Spinal cord (tissue), 10 donors: ENCODE results near the gene SQSTM1. TPM values are rescaled to one million over a fixed set of nuclear protein-coding genes. Genes with fewer than 3 reads are reported as not detected.

Experiments used
- DNase-seq, 6 donors: peaks; one replicate each; pipeline versions ENCODE4 v3.0.0 to v3.0.0-alpha.2; 2013 to 2015; ENCODE audit warnings: low spot score in 6 of 6, low read depth in 4 of 6
- H3K27ac ChIP-seq: one replicate; pipeline ENCODE4 v1.5.1; 2013; ENCODE audit warnings: low read depth, low read length, control low read depth
- H3K27me3 ChIP-seq: one replicate; pipeline ENCODE4 v1.6.1; 2013; ENCODE audit warnings: low read length; ENCODE audit not compliant: control insufficient read depth, insufficient read depth
- H3K36me3 ChIP-seq: one replicate; pipeline ENCODE4 v1.6.1; 2013; ENCODE audit warnings: low read length; ENCODE audit not compliant: control insufficient read depth, insufficient read depth
- H3K4me1 ChIP-seq: one replicate; pipeline ENCODE4 v1.6.1; 2013; ENCODE audit warnings: low read length; ENCODE audit not compliant: control insufficient read depth, insufficient read depth
- H3K4me3 ChIP-seq: one replicate; pipeline ENCODE4 v1.5.1; 2013; ENCODE audit warnings: low read depth, low read length, control low read depth
- H3K9me3 ChIP-seq: one replicate; pipeline ENCODE4 v1.6.1; 2013; ENCODE audit warnings: low read length; ENCODE audit not compliant: control insufficient read depth, insufficient read depth
- WGBS: methylation state at CpG from one replicate; pipeline ENCODE4 v1.1.5; 2013; ENCODE audit warnings: missing lambda C conversion rate; ENCODE audit not compliant: insufficient coverage; 5-methylcytosine and 5-hydroxymethylcytosine counted together
- polyA plus RNA-seq, 2 donors: library from polyadenylated mRNA; unstranded; fragments of 120-200 nt; gene quantifications; one replicate each; pipeline ENCODE4 v1.2.1, GENCODE V29; 2013; ENCODE audit not compliant: insufficient read length in 2 of 2
- total RNA-seq, 2 donors: library from RNA; depleted of rRNA in 1 of 2; stranded (reverse); fragments of 120-200 nt in 1 of 2; fragments of >200 nt in 1 of 2; gene quantifications; one replicate each; pipeline versions ENCODE4 v1.2.3 to v1.2.4, GENCODE V29; 2013 to 2014
- donor health status: healthy.

SQSTM1 gene
- total and polyA plus RNA-seq, 4 donors = 95.6 to 155 (median 119) TPM

DNA sequence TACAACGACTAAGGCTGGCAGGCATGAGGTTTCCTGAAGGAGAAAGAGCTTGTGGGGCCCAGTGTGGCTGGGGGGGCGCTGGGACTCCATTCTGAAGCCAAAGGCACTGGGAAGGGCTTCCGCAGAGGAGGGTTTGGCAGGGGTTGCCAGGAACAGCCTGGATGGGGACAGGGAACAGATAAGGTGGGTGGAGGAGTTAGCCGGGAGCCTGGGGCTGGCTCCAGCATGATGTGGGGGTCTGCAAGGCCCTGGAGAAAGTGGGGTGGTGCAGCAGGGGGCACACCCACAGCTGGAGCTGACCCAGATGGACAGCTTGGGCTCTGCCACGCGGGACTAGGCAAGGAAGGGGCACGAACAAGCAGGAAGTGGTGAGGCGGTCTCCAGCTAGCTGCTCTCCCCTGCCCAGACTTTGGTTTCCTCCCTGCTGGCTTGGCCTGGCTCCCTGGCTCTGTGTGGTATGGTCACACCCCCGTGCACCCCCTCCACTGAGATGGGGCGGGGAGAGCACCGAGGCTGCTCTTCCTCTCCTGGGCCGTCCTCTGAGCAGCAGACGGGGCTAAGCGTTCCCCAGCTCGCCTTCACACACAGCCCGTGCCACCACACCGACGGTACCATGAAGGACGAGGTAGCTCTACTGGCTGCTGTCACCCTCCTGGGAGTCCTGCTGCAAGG is 27.1 kb upstream of the SQSTM1 start, which contains the start of gene LTC4S:
Gene LTC4S, plus strand, starts transcription at position 519 of the 672 bp plus-strand sequence. Its CDS starts 95 bp downstream, at position 614.
- Histone ChIP-seq H3K27ac (peak within 1 kb of the TSS; percentile 25), H3K4me1 (peaks cover 39% of the 10 kb centered on the region), H3K36me3 (peaks cover 43% of the 10 kb centered on the region), H3K9me3 (no peaks in the 10 kb centered on the region), H3K4me3 (no peak within 1 kb of the TSS), H3K27me3 (no peaks in the 10 kb centered on the region)
- no peak for DNase-seq
- WGBS = 44% methylated on average over 11 of the region's 19 CpGs

DNA sequence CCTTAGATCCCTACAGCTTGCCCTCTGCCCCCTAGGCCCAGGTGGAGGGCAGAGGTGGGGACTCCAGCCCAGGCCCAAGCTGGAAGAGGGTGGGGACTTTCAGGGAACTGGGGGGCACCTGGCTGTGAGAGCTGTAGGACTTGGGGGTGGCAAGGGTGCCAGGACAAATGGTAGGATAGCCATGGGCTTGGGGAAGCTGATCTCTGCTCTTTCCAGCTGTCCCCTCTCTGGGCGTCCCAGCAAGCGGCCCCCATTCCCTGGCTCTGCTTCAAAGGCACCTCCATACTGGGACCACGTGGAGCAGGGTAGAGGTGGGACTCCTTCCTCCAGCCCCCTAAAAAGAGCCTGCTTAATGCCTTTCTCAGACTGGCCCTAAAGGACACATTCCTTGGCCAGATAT is 26.5 kb upstream of the SQSTM1 start:
- H3K4me3 ChIP-seq = no peak overlapping the region
- 83% methylated on average over 2 of the region's 3 CpGs for WGBS
- H3K9me3 ChIP-seq = no peaks in the 10 kb centered on the region
- peaks cover 39% of the 10 kb centered on the region for H3K4me1 ChIP-seq
- H3K36me3 ChIP-seq = peaks cover 49% of the 10 kb centered on the region
- no peaks in the 10 kb centered on the region for H3K27me3 ChIP-seq
- no peak for DNase-seq
- no peak overlapping the region for H3K27ac ChIP-seq

DNA sequence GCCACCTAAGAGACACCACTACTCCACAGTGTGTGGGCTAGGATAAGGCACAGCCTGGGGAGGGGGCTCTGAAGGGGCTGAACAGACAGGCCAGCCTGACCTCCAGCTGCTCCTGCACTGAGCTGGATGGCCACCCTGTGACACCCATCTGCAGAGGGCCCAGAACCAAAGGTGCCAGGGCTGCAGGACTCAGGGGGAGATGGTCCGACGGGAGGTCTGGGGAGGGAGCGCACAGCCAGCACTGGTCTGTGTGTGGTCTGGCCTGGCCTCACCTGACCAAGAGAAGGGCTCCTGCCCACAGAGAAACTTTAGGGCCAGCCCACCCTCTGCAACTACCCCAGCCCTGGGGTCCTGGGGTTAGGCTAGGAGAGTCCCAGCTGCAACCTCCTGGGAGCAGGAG is 26.1 kb upstream of the SQSTM1 start:
- H3K4me3 ChIP-seq = no peak overlapping the region
- DNase-seq = no peak
- H3K36me3 ChIP-seq = peaks cover 53% of the 10 kb centered on the region
- no peaks in the 10 kb centered on the region for H3K27me3 ChIP-seq
- 83% methylated on average over 2 of the region's 3 CpGs for WGBS
- no peak overlapping the region for H3K27ac ChIP-seq
- H3K4me1 ChIP-seq = peaks cover 39% of the 10 kb centered on the region
- no peaks in the 10 kb centered on the region for H3K9me3 ChIP-seq

DNA sequence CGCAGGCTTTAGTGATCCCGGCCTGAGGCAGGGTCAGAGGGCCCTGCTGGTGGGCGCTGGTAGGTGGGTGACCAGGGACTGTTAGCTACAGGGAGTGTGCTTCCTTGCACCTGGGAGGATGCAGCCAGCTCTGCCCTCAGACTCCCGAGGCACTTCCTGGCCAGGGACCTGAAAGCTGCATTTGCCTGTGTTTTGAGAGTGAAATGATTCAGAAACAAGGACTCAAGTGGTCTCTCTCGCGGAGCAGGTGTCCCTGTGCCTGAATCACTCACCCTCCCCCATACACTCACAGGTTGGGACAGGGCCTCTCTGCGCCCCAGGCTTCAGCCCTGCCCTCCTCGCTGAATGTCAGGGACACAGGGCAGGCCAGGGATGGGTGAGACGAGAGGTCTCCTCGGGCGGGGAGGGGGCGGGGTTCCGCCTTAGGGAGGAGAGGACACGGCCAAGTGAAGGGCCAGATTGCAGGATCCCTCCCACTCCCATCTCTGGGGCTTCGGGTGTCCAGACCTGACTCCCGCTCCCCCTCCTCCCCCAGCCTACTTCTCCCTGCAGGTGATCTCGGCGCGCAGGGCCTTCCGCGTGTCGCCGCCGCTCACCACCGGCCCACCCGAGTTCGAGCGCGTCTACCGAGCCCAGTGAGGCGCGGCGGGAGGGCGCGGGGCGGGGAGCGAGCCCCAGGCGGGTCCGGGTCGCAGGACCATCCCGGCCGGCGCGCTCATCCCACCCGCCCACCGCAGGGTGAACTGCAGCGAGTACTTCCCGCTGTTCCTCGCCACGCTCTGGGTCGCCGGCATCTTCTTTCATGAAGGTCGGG is 25.4 kb upstream of the SQSTM1 start:
- Histone ChIP-seq H3K4me3 (peak overlapping the region; percentile 18), H3K9me3 (no peaks in the 10 kb centered on the region), H3K27me3 (no peaks in the 10 kb centered on the region), H3K27ac (no peak overlapping the region), H3K4me1 (peaks cover 39% of the 10 kb centered on the region), H3K36me3 (peaks cover 60% of the 10 kb centered on the region)
- WGBS = 4% methylated on average over 45 of the region's 53 CpGs
- peak in 1 of 6 donors; percentile 37 for DNase-seq

DNA sequence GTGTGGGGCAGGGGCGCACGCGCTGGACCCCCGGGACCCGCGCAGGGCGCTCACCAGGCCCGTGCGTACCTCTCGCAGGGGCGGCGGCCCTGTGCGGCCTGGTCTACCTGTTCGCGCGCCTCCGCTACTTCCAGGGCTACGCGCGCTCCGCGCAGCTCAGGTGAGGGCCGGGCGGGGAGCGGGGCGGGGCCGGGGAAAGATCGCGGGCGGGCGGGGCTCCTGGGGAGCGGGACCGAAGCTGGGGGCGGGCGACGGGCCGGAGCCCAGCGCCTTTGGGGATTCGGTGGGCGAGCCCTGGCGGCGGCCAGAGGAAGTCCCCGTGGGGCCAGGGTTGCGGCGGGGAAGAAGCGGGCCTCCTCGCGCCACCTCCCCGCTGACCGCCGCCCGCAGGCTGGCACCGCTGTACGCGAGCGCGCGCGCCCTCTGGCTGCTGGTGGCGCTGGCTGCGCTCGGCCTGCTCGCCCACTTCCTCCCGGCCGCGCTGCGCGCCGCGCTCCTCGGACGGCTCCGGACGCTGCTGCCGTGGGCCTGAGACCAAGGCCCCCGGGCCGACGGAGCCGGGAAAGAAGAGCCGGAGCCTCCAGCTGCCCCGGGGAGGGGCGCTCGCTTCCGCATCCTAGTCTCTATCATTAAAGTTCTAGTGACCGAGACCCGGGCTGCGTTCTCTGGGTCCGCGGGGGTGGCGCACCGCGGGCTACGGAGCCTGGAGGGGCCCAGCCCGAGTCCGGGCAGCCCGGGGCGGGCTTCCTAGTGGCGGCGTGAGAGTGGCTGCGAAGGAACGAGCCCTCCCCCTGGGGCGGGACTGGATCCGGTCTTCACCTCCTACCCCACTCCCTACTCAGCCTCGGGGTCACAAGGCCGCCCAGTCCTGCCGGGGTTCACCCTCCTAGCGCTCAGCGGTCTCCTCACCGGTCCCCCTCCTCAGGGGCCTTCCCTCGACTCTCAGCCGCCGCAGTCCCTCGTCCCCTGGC is 24.6 kb upstream of the SQSTM1 start:
- DNase-seq = peak in 4 of 6 donors; percentile 56 to 91 (median 78)
- Histone ChIP-seq H3K9me3 (no peaks in the 10 kb centered on the region), H3K27ac (no peak overlapping the region), H3K27me3 (no peaks in the 10 kb centered on the region), H3K4me1 (peaks cover 39% of the 10 kb centered on the region), H3K4me3 (peak overlapping the region; percentile 36), H3K36me3 (peaks cover 69% of the 10 kb centered on the region)
- under 1% methylated on average over 113 of the region's 113 CpGs for WGBS

DNA sequence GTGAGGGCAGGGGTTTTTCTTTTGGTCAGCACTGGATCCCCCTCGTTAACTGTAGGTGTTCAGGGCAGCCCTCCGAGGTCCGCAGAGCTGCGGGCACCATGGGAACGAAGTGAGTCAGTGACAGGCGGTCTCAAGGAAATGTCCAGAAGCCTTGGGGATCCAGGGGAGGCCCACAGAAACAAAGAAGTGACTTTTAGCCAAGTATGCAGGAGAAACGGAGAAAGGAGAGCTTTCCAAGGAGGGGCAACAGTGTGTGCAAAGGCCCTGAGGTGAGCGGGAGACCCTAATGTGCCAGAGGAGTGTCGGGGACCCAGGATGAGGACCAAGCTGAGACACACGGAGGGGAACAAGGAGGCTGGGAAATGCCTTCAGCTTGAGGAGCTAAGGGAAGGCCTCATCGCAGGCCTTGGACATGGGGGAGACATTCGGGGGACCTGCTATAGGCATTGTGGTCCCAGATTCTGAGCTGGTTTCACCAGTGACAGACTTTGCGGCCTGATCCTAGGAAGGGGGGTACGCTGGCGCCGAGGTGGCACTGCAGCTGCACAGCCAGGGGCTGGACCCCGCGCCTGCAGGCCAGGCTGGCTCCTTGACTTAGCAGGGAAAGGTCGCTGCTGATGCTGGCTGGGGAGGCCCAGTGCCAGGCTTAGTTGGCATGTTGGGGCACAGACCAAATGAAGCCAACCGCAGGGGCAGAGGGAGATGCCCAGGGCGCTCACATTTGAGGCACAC is 23.7 kb upstream of the SQSTM1 start:
- no peak for DNase-seq
- WGBS = 85% methylated on average over 18 of the region's 21 CpGs
- Histone ChIP-seq H3K27me3 (no peaks in the 10 kb centered on the region), H3K27ac (no peak overlapping the region), H3K9me3 (no peaks in the 10 kb centered on the region), H3K36me3 (peaks cover 72% of the 10 kb centered on the region), H3K4me3 (peak overlapping the region; percentile 36), H3K4me1 (peaks cover 42% of the 10 kb centered on the region)

DNA sequence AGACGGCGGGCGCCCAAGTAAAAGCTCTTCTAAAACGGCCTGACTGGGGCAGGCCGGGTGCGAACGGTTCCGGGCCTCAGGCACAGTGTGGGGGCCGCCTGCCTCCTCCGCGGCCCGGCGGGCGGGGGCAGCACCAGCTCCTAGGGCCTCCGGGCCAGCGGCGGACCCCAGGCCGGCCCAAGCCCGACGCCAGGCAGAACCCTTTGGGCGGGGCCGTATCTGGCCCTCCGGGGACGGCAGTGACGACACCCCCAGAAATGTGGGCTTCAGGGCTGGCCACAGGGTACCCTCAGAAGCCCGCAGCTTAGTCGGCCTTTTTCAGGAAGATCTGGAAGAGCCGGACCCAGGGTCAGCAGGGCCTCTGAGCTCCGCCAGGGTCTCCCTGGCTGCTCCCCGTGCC is 23.0 kb upstream of the SQSTM1 start:
- 95% methylated on average over 30 of the region's 30 CpGs for WGBS
- Histone ChIP-seq H3K36me3 (peaks cover 72% of the 10 kb centered on the region), H3K4me1 (peaks cover 46% of the 10 kb centered on the region), H3K4me3 (no peak overlapping the region), H3K27ac (no peak overlapping the region), H3K9me3 (no peaks in the 10 kb centered on the region), H3K27me3 (no peaks in the 10 kb centered on the region)
- DNase-seq = no peak

DNA sequence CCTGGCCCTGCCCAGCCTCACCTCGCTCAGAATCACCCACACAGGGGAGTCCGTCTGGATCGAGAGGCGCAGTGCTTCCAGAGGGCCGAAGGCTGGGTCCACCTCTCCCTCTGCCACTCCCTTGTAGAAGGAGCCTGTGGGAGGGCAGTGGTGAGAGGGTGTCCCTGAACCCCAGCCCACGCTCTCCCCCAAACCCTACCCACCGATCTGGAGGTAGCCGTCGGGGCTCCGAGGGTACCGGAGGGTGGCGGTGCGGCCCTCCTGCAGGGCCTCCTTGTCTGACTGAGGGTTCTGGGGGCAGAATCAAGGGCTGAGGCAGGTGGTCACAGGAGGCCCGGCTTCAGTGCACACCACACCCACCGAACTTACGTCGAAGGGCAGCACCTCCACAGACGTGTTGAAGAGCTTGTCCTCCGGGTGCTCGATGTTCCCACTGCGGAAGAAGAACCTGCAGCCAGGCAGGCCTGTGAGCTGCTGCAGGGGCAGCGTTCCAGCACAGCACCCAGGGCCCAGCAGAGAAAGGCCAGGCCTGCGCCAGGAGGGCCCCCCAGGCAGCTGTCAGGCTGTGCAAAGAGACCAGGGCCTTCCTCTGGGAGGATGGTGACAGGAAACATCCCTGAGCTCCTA is 22.4 kb upstream of the SQSTM1 start:
- Histone ChIP-seq H3K27ac (no peak overlapping the region), H3K4me3 (no peak overlapping the region), H3K27me3 (no peaks in the 10 kb centered on the region), H3K36me3 (peaks cover 68% of the 10 kb centered on the region), H3K4me1 (peaks cover 49% of the 10 kb centered on the region), H3K9me3 (no peaks in the 10 kb centered on the region)
- WGBS = 96% methylated on average over 16 of the region's 23 CpGs
- no peak for DNase-seq
